HL-60 (cell line): ENCODE results near the gene HOXC4.

Source experiments
- DNase-seq, 2 experiments: peaks; one replicate each; pipeline ENCODE4 v3.0.0-alpha.2; 2010 to 2020; ENCODE audit warnings: low read depth in 1 of 2, low spot score in 1 of 2
- H3K27ac ChIP-seq: fragments of 250-450 bp; sonication (Bioruptor Pico); replicated peaks from 2 replicates; pipeline ENCODE4 v1.5.1; 2020; ENCODE audit warnings: mild to moderate bottlenecking, moderate library complexity
- H3K27me3 ChIP-seq: fragments of 250-450 bp; sonication (Bioruptor Pico); 2 replicates; pipeline ENCODE4 v1.5.1; 2021; ENCODE audit warnings: mild to moderate bottlenecking, moderate library complexity; ENCODE audit not compliant: insufficient read depth, poor library complexity, severe bottlenecking
- H3K4me3 ChIP-seq: replicated peaks from 2 replicates; pipeline ENCODE4 v1.5.1; 2011; ENCODE audit warnings: mild to moderate bottlenecking, control low read depth, low read length; ENCODE audit not compliant: insufficient read depth
- GABPA ChIP-seq: IDR thresholded peaks from 2 replicates; pipeline ENCODE4 v1.6.1; 2012; ENCODE audit warnings: low read depth
- POLR2AphosphoS5 ChIP-seq: IDR thresholded peaks from 2 replicates; pipeline ENCODE4 v1.6.1; 2012; ENCODE audit warnings: low read depth
- SPI1 ChIP-seq: IDR thresholded peaks from 2 replicates; pipeline ENCODE4 v1.6.1; 2012; ENCODE audit warnings: low read depth, mild to moderate bottlenecking, borderline replicate concordance
- TF ChIP-seq, protein P1 (sequence below): IDR thresholded peaks from one replicate; pipeline ENCODE4 v1.5.1; 2011; ENCODE audit warnings: low read length, control low read depth, inconsistent platforms; ENCODE audit not compliant: insufficient read depth
- TF ChIP-seq, protein P2 (sequence below): IDR thresholded peaks from 2 replicates; pipeline ENCODE4 v1.6.1; 2012; ENCODE audit warnings: low read depth; ENCODE audit not compliant: insufficient replicate concordance

The HOXC4 gene

GRCh38 chr12:54065677-54066076 is 12.0 kb downstream of the HOXC4 start:
- no peak for TF ChIP-seq POLR2AphosphoS5
- TF ChIP-seq, protein P1, sequence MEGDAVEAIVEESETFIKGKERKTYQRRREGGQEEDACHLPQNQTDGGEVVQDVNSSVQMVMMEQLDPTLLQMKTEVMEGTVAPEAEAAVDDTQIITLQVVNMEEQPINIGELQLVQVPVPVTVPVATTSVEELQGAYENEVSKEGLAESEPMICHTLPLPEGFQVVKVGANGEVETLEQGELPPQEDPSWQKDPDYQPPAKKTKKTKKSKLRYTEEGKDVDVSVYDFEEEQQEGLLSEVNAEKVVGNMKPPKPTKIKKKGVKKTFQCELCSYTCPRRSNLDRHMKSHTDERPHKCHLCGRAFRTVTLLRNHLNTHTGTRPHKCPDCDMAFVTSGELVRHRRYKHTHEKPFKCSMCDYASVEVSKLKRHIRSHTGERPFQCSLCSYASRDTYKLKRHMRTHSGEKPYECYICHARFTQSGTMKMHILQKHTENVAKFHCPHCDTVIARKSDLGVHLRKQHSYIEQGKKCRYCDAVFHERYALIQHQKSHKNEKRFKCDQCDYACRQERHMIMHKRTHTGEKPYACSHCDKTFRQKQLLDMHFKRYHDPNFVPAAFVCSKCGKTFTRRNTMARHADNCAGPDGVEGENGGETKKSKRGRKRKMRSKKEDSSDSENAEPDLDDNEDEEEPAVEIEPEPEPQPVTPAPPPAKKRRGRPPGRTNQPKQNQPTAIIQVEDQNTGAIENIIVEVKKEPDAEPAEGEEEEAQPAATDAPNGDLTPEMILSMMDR = no peak
- TF ChIP-seq SPI1 = no peak
- TF ChIP-seq, protein P2, sequence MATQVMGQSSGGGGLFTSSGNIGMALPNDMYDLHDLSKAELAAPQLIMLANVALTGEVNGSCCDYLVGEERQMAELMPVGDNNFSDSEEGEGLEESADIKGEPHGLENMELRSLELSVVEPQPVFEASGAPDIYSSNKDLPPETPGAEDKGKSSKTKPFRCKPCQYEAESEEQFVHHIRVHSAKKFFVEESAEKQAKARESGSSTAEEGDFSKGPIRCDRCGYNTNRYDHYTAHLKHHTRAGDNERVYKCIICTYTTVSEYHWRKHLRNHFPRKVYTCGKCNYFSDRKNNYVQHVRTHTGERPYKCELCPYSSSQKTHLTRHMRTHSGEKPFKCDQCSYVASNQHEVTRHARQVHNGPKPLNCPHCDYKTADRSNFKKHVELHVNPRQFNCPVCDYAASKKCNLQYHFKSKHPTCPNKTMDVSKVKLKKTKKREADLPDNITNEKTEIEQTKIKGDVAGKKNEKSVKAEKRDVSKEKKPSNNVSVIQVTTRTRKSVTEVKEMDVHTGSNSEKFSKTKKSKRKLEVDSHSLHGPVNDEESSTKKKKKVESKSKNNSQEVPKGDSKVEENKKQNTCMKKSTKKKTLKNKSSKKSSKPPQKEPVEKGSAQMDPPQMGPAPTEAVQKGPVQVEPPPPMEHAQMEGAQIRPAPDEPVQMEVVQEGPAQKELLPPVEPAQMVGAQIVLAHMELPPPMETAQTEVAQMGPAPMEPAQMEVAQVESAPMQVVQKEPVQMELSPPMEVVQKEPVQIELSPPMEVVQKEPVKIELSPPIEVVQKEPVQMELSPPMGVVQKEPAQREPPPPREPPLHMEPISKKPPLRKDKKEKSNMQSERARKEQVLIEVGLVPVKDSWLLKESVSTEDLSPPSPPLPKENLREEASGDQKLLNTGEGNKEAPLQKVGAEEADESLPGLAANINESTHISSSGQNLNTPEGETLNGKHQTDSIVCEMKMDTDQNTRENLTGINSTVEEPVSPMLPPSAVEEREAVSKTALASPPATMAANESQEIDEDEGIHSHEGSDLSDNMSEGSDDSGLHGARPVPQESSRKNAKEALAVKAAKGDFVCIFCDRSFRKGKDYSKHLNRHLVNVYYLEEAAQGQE = no peak
- TF ChIP-seq GABPA = no peak
- no peak overlapping the region for H3K27ac ChIP-seq
- DNase-seq = no peak
- H3K27me3 ChIP-seq = peaks cover 39% of the 10 kb centered on the region
- H3K4me3 ChIP-seq = no peak overlapping the region

DNA sequence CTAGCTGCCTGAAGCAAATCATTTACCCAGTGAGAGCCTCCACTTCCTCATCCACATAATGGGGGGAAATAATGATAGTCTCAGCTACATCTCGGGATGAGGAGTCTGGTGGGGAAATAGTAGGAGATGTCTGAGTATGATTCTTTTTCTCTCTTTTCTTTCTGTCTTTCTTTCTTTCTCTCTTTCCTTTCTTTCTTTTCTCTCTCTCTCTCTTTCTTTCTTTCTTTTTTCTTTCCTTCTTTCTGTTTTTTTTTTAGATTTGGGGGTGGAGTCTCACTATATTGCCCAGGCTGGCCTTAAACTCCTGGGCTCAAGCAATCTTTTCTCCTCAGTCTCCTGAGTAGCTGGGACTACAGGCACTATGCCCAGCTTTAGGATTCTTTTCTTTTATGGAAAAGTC is 12.8 kb downstream of the HOXC4 start:
- TF ChIP-seq POLR2AphosphoS5 (no peak), SPI1 (no peak), GABPA (no peak)
- TF ChIP-seq, protein P1 = no peak
- TF ChIP-seq, protein P2 = no peak
- peaks cover 33% of the 10 kb centered on the region for H3K27me3 ChIP-seq
- no peak overlapping the region for H3K4me3 ChIP-seq
- no peak overlapping the region for H3K27ac ChIP-seq
- DNase-seq = no peak

GRCh38 chr12:54068418-54069070 is 14.9 kb downstream of the HOXC4 start:
- DNase-seq = no peak
- TF ChIP-seq, protein P2 = no peak
- TF ChIP-seq, protein P1 = no peak
- no peak for TF ChIP-seq GABPA
- TF ChIP-seq SPI1 = no peak
- peaks cover 23% of the 10 kb centered on the region for H3K27me3 ChIP-seq

More at GRCh38 chr12:54068418-54069070, 14.9 kb downstream of the HOXC4 start:
- H3K4me3 ChIP-seq = no peak overlapping the region
- H3K27ac ChIP-seq = no peak overlapping the region
